Measurements from ENCODE around the gene ACER3.
"Not testable (repeated sequence)": the region's sequence is repeated elsewhere in the genome, so short reads cannot be mapped to it uniquely, and the experiment has no call there.

Gene ACER3

GRCh38 chr11:77044356-77044755 lies 183.6 kb downstream of the ACER3 start:
- DNase-seq, result no peak

GRCh38 chr11:77044886-77045285 lies 184.2 kb downstream of the ACER3 start:
- DNase-seq, result no peak

GRCh38 chr11:77046060-77046501 lies 185.4 kb downstream of the ACER3 start:
- DNase-seq, result peak; percentile 61

- peak; percentile 97 for DNase-seq
Measured at GRCh38 chr11:77047007-77047927, 186.5 kb downstream of the ACER3 start.

GRCh38 chr11:77047928-77048446 lies 187.3 kb downstream of the ACER3 start:
- not testable (repeated sequence) for DNase-seq

- no peak for DNase-seq
Measured at GRCh38 chr11:77049026-77049425, 188.3 kb downstream of the ACER3 start.

GRCh38 chr11:77051511-77051910 lies 190.8 kb downstream of the ACER3 start:
- no peak for DNase-seq

GRCh38 chr11:77052518-77052917 lies 191.8 kb downstream of the ACER3 start:
- no peak for DNase-seq

- no peak for DNase-seq
Measured at GRCh38 chr11:77053217-77054015, 192.7 kb downstream of the ACER3 start.

- DNase-seq, result no peak
Measured at GRCh38 chr11:77054084-77054483, 193.4 kb downstream of the ACER3 start.

GRCh38 chr11:77055101-77055561 lies 194.4 kb downstream of the ACER3 start:
- no peak for DNase-seq

GRCh38 chr11:77055913-77056312 lies 195.2 kb downstream of the ACER3 start:
- DNase-seq, result no peak

GRCh38 chr11:77056814-77057402 lies 196.2 kb downstream of the ACER3 start:
- DNase-seq, result no peak

GRCh38 chr11:77057938-77058474 lies 197.3 kb downstream of the ACER3 start:
- no peak for DNase-seq

GRCh38 chr11:77058900-77059299 lies 198.2 kb downstream of the ACER3 start:
- DNase-seq, result no peak

- DNase-seq, result no peak
Measured at GRCh38 chr11:77059806-77060205, 199.1 kb downstream of the ACER3 start.

- DNase-seq, result no peak
Measured at GRCh38 chr11:77060234-77060633, 199.5 kb downstream of the ACER3 start.

- DNase-seq, result not testable (repeated sequence)
Measured at GRCh38 chr11:77061258-77061657, 200.5 kb downstream of the ACER3 start.

GRCh38 chr11:77062924-77063323 lies 202.2 kb downstream of the ACER3 start:
- DNase-seq, result no peak

GRCh38 chr11:77063407-77063806 lies 202.7 kb downstream of the ACER3 start:
- no peak for DNase-seq

GRCh38 chr11:77063861-77064260 lies 203.1 kb downstream of the ACER3 start:
- DNase-seq, result no peak

- DNase-seq, result no peak
Measured at GRCh38 chr11:77064648-77065217, 204.0 kb downstream of the ACER3 start.
